Peyer's patch (tissue), 4 donors: Measurements from ENCODE around the gene MRPL17.

Experiments
- POLR2A ChIP-seq, 2 donors: fragments of 450-650 bp; IDR thresholded peaks; one replicate each; pipeline ENCODE4 v1.5.1; 2017; ENCODE audit warnings: antibody characterized with exemption in 2 of 2, mild to moderate bottlenecking in 2 of 2, moderate library complexity in 2 of 2
- TF ChIP-seq, protein P1 (sequence below), 6 experiments: fragments of 450-650 bp in 4 of 6; fragments of 200-600 bp in 2 of 6; sonication (generic) in 1 of 6; IDR thresholded peaks; one replicate each; pipeline ENCODE4 v1.5.1; 2017 to 2019; ENCODE audit warnings: antibody characterized with exemption in 6 of 6, mild to moderate bottlenecking in 3 of 6, moderate library complexity in 1 of 6

DNA sequence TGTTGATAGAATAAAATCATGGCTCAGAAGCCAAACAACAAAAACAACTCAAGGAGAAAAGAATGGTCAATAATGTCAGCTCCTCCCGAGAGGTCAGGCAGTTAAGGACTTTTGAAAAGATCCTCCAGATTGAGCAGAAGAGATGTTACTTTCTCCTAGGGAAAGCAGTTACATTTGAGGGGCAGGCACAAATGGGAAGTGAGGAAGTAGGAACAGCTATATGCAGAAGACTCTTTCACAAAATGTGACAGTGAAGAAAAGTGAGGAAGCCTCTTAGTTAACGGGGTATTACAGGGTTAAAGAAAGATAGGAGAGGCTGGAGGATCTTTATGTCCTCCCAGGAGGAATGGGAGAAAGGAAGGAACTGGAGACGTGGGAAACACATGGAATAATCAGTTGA, 31.0 kb downstream of the MRPL17 start:
- TF ChIP-seq, protein P1, sequence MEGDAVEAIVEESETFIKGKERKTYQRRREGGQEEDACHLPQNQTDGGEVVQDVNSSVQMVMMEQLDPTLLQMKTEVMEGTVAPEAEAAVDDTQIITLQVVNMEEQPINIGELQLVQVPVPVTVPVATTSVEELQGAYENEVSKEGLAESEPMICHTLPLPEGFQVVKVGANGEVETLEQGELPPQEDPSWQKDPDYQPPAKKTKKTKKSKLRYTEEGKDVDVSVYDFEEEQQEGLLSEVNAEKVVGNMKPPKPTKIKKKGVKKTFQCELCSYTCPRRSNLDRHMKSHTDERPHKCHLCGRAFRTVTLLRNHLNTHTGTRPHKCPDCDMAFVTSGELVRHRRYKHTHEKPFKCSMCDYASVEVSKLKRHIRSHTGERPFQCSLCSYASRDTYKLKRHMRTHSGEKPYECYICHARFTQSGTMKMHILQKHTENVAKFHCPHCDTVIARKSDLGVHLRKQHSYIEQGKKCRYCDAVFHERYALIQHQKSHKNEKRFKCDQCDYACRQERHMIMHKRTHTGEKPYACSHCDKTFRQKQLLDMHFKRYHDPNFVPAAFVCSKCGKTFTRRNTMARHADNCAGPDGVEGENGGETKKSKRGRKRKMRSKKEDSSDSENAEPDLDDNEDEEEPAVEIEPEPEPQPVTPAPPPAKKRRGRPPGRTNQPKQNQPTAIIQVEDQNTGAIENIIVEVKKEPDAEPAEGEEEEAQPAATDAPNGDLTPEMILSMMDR (IDR thresholded peaks at IDR 0.05): no peak
- TF ChIP-seq POLR2A (IDR thresholded peaks at IDR 0.05): no peak
